Keratinocyte (primary cell): Measurements from ENCODE around the gene CCND2. TPM values are rescaled to one million over a fixed set of nuclear protein-coding genes. Genes with fewer than 3 reads are reported as not detected.

Experiments
- DNase-seq: peaks from one replicate; pipeline ENCODE4 v3.0.0-alpha.2; 2011; ENCODE audit warnings: low read depth, missing footprints, low spot score
- FAIRE-seq: peaks from 2 replicates; lab custom pipeline; 2011; peaks lifted over from hg19 to GRCh38; lab: Jason Lieb, UNC
- H2AFZ ChIP-seq: 2 replicates; pipeline ENCODE4 v1.6.0; 2012; ENCODE audit warnings: low read length, control low read depth, inconsistent platforms; ENCODE audit not compliant: control insufficient read depth
- H3K27ac ChIP-seq: 2 replicates; pipeline ENCODE4 v1.5.1; 2011; ENCODE audit warnings: low read length; ENCODE audit not compliant: control insufficient read depth, insufficient read depth
- H3K27me3 ChIP-seq: 3 replicates; pipeline ENCODE4 v1.6.0; 2011; ENCODE audit warnings: low read length; ENCODE audit not compliant: control insufficient read depth, insufficient read depth; ENCODE audit errors: extremely low read depth
- H3K36me3 ChIP-seq, 2 experiments: 2 replicates in 1 of 2; 3 replicates in 1 of 2; pipeline ENCODE4 v1.5.1; 2011; ENCODE audit warnings: low read length in 2 of 2, mild to moderate bottlenecking in 1 of 2; ENCODE audit not compliant: control insufficient read depth in 2 of 2, insufficient read depth in 2 of 2; ENCODE audit errors: extremely low read depth in 1 of 2
- H3K4me1 ChIP-seq: 3 replicates; pipeline ENCODE4 v1.5.1; 2011; ENCODE audit warnings: low read length; ENCODE audit not compliant: control insufficient read depth, insufficient read depth; ENCODE audit errors: extremely low read depth
- H3K4me2 ChIP-seq: 3 replicates; pipeline ENCODE4 v1.6.0; 2011; ENCODE audit warnings: low read depth, low read length; ENCODE audit not compliant: control insufficient read depth, insufficient read depth; ENCODE audit errors: extremely low read depth
- H3K4me3 ChIP-seq, 3 experiments: fragments of 200-600 bp in 1 of 3; sonication (generic) in 1 of 3; 2 replicates in 2 of 3; 3 replicates in 1 of 3; pipeline ENCODE4 v1.5.1; 2011 to 2016; ENCODE audit warnings: low read length in 3 of 3, mild to moderate bottlenecking in 3 of 3, control low read depth in 2 of 3, inconsistent platforms in 1 of 3, low read depth in 1 of 3, mixed read lengths in 1 of 3, mixed run types in 1 of 3, moderate library complexity in 1 of 3; ENCODE audit not compliant: control insufficient read depth in 2 of 3, insufficient read depth in 2 of 3; ENCODE audit errors: extremely low read depth in 1 of 3
- H3K79me2 ChIP-seq: 2 replicates; pipeline ENCODE4 v1.6.0; 2012; ENCODE audit warnings: low read length; ENCODE audit not compliant: control insufficient read depth, insufficient read depth
- H3K9ac ChIP-seq: 3 replicates; pipeline ENCODE4 v1.6.0; 2011; ENCODE audit warnings: low read length; ENCODE audit not compliant: control insufficient read depth, insufficient read depth; ENCODE audit errors: extremely low read depth
- H3K9me1 ChIP-seq: 3 replicates; pipeline ENCODE4 v1.6.0; 2011; ENCODE audit warnings: low read length; ENCODE audit not compliant: control insufficient read depth, insufficient read depth; ENCODE audit errors: extremely low read depth
- H3K9me3 ChIP-seq: 2 replicates; pipeline ENCODE4 v1.5.1; 2012; ENCODE audit warnings: low read depth, low read length; ENCODE audit not compliant: control insufficient read depth
- H4K20me1 ChIP-seq: 3 replicates; pipeline ENCODE4 v1.6.0; 2011; ENCODE audit warnings: low read length; ENCODE audit not compliant: control insufficient read depth, insufficient read depth; ENCODE audit errors: extremely low read depth
- EZH2 ChIP-seq: IDR thresholded peaks from one replicate; pipeline ENCODE4 v1.6.1; 2012; ENCODE audit warnings: inconsistent platforms, mild to moderate bottlenecking, low read length, moderate library complexity
- dilution Hi-C: fragments of 300-500 bp; cut with MboI; formaldehyde crosslinking; loops from one replicate; pipeline ENCODE4 v1.7.0; 2020; ENCODE audit warnings: low sequenced_read_pairs; ENCODE audit not compliant: extremely low pct_ligation_motif_present
- polyA plus RNA-seq, 5 experiments: library from polyadenylated mRNA; depleted of rRNA in 3 of 5; stranded (reverse) in 3 of 5; stranded (forward) in 1 of 5; unstranded in 1 of 5; fragments of >200 nt; gene quantifications; 1 replicate in 1 of 5; 2 replicates in 3 of 5; 3 replicates in 1 of 5; pipeline versions ENCODE4 v1.2.1 to v1.2.3, GENCODE V29; 2011 to 2012; ENCODE audit warnings: missing spikeins in 2 of 5, low read depth in 1 of 5, low replicate concordance in 1 of 5
- TF ChIP-seq, protein P1 (sequence below), 3 experiments: IDR thresholded peaks in 1 of 3; conservative IDR thresholded peaks in 1 of 3; optimal IDR thresholded peaks in 1 of 3; 2 replicates in 2 of 3; 3 replicates in 1 of 3; pipeline versions ENCODE3 to v1.5.1; 2011; ENCODE audit warnings: low read length in 3 of 3, mild to moderate bottlenecking in 3 of 3, moderate library complexity in 2 of 3, control low read depth in 1 of 3, inconsistent platforms in 1 of 3; ENCODE audit not compliant: insufficient read depth in 2 of 3; ENCODE audit errors: extremely low read depth in 1 of 3

Gene CCND2
- polyA plus RNA-seq, 1 donor (not counting 4 experiments of a cell fraction or from before 2014, with no cell fraction given), result 324 TPM

- H3K27ac ChIP-seq, result no peak overlapping the region
- dilution Hi-C loops, result no loop called here
Measured at GRCh38 chr12:4278329-4279197, 5.0 kb downstream of the CCND2 start.

GRCh38 chr12:4279198-4279690, 5.7 kb downstream of the CCND2 start:
- H3K27me3 ChIP-seq, result no peaks in the 10 kb centered on the region
- peaks cover 73% of the 10 kb centered on the region for H4K20me1 ChIP-seq
- DNase-seq, result no peak
- peaks cover 66 to 81% of the 10 kb centered on the region in 2 experiments for H3K36me3 ChIP-seq
- FAIRE-seq, result no peak
- H3K4me3 ChIP-seq, result no peak overlapping the region
- H3K4me1 ChIP-seq, result peaks cover 26% of the 10 kb centered on the region
- dilution Hi-C loops, result no loop called here
- H3K9ac ChIP-seq, result no peak overlapping the region
- no peaks in the 10 kb centered on the region for H3K9me1 ChIP-seq
- no peaks in the 10 kb centered on the region for H3K9me3 ChIP-seq
- peaks cover 100% of the 10 kb centered on the region for H3K79me2 ChIP-seq
- TF ChIP-seq, protein P1, sequence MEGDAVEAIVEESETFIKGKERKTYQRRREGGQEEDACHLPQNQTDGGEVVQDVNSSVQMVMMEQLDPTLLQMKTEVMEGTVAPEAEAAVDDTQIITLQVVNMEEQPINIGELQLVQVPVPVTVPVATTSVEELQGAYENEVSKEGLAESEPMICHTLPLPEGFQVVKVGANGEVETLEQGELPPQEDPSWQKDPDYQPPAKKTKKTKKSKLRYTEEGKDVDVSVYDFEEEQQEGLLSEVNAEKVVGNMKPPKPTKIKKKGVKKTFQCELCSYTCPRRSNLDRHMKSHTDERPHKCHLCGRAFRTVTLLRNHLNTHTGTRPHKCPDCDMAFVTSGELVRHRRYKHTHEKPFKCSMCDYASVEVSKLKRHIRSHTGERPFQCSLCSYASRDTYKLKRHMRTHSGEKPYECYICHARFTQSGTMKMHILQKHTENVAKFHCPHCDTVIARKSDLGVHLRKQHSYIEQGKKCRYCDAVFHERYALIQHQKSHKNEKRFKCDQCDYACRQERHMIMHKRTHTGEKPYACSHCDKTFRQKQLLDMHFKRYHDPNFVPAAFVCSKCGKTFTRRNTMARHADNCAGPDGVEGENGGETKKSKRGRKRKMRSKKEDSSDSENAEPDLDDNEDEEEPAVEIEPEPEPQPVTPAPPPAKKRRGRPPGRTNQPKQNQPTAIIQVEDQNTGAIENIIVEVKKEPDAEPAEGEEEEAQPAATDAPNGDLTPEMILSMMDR (optimal IDR thresholded peaks at IDR 0.05 in 1 of 3, IDR thresholded peaks at IDR 0.05 in 1 of 3, conservative IDR thresholded peaks at IDR 0.05 in 1 of 3; ENCODE audit: extremely low read depth in 1 of 3, insufficient read depth in 2 of 3, low read length in 3 of 3), result no peak
- TF ChIP-seq EZH2, result no peak
- no peak overlapping the region for H3K27ac ChIP-seq
- no peak overlapping the region for H2AFZ ChIP-seq
- H3K4me2 ChIP-seq, result no peak overlapping the region

More at GRCh38 chr12:4278329-4279197, 5.0 kb downstream of the CCND2 start:
- FAIRE-seq, result no peak
- no peak for TF ChIP-seq EZH2
- TF ChIP-seq, protein P1 (optimal IDR thresholded peaks at IDR 0.05 in 1 of 3, IDR thresholded peaks at IDR 0.05 in 1 of 3, conservative IDR thresholded peaks at IDR 0.05 in 1 of 3; ENCODE audit: extremely low read depth in 1 of 3, insufficient read depth in 2 of 3, low read length in 3 of 3), result no peak
- no peak overlapping the region for H2AFZ ChIP-seq
- no peaks in the 10 kb centered on the region for H3K9me3 ChIP-seq
- peaks cover 66% of the 10 kb centered on the region for H4K20me1 ChIP-seq
- DNase-seq, result no peak
- H3K4me1 ChIP-seq, result peaks cover 26% of the 10 kb centered on the region
- peaks cover 60 to 74% of the 10 kb centered on the region in 2 experiments for H3K36me3 ChIP-seq
- H3K9me1 ChIP-seq, result no peaks in the 10 kb centered on the region
- no peak overlapping the region for H3K4me3 ChIP-seq
- H3K79me2 ChIP-seq, result peaks cover 100% of the 10 kb centered on the region
- H3K27me3 ChIP-seq, result no peaks in the 10 kb centered on the region
- peak overlapping the region; percentile 18 for H3K4me2 ChIP-seq
- no peak overlapping the region for H3K9ac ChIP-seq
